ENCODE results near the gene IGSF1.
"Not testable (repeated sequence)": the region's sequence is repeated elsewhere in the genome, so short reads cannot be mapped to it uniquely, and the experiment has no call there.

The IGSF1 gene

DNA sequence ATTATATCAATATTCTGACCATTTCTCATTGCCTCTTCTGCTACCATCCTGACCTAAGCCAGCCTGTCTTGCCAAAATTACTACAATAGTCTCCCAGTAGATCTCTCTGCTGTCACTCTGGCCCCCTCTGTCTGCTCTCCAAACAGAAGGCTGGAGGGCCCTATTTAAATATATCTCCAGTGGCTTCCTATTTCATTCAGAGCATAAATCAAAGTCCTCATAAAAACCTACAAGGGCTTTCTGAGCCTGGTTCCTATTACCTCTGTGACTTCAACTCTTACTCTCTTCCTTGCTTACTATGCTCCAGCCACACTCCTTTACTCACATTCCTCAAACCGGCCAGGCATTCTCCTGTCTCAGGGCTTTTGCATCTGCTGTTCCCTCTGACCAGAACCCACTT lies 19.0 kb downstream of the IGSF1 start:
- DNase-seq (ENCODE audit: low read depth): no peak

DNA sequence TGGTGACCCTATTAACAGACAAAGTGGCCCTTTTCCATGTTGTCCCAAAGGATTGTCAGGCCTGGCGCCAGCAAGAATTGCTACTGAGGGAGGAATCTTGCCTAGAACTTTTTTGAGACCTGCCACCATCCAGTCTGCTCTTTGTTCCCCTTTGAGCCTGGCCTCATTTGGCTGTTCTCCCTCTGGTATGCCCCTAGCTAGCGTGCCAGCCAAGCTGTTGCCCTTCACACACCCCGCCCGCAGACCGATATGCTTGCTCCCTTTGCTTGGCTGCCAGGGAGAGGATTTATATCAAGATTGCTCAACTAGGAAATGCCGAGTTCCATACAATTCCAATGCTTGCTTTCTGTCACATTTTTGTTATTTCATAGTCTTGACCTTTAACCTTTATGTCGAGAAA lies 24.4 kb downstream of the IGSF1 start:
- DNase-seq (ENCODE audit: low read depth): no peak

DNA sequence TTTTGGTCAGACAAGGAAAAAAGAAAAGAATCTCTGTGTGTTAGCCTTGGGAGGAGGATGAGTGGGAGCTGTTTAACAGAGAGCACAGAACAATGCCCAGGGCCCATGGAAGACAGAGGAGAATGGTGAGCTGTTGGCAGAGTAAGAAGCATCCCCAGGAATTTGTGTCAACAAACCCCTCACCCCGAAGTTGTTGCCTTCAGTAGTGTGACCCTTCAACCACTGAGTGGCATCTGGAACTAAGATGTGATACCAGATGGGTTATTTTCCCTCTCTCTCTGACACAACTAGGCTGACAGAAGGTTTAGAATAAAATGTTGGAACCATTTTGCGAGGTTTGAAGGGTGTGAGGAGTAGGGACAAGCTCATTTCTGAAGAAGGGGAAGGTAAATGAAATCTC lies 25.1 kb downstream of the IGSF1 start:
- no peak for DNase-seq (ENCODE audit: low read depth)

DNA sequence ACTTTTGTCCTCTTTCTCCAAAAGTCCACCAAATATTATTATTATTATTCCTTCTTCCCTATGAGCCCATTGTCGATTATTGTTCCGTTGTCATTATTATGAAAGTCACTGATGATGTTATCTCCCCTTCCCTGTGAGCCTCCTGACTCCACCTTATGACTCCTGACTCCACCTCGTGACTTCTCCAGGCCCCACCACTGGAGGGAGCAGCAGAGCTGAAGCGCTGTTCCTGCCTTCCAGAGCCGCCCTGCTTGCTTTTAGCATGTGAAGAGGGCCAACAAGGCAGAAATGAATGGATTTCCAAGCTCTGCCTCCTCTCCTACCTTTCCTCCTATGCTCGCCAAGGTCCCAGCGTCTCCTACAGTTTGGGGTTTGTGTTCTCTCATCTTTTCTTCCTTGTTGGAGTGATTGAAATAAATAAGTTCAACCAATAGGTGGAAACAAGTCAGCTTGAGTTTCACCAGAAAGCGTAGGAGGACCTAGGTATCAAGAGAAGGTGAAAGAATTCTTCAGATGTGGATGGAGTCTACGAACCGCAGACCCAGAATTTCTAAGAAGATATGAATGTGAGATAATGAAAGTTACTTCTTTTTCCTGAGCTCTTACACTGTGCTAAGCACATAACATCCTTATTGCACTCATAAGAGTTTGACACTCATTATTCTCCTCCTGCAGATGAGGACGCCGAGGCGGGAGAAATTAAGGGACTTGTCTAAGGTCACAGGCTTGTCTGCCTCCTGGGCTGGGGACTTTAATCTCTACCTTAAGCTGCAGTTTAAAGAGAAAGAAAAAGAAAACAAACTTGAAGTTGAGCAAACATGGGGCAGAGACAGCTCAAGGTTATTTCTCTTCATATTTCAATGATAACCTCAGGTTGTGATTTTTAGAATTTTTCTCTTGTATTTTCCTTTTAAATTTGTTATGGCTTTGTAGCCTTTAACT lies 26.1 kb downstream of the IGSF1 start:
- DNase-seq (ENCODE audit: low read depth): no peak

DNA sequence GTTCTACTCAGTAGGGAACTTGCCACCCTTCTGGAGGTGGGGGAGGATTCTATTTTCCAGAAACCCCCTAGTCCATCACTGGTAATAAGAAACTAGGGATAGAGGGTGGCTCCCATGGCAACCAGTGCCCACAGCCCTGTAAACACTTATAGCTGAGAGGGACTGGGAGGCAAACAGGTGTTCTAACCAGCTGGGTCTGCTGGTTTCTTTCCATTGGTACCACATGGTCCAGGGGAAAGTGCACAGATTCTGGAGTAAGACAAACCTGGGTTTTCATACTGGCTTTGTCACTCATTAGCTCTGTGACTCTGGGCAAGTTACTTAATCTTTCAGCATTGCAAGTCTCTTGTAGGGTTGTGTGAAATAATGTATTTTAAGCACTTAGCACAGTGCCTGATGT lies 26.9 kb downstream of the IGSF1 start:
- no peak for DNase-seq (ENCODE audit: low read depth)

DNA sequence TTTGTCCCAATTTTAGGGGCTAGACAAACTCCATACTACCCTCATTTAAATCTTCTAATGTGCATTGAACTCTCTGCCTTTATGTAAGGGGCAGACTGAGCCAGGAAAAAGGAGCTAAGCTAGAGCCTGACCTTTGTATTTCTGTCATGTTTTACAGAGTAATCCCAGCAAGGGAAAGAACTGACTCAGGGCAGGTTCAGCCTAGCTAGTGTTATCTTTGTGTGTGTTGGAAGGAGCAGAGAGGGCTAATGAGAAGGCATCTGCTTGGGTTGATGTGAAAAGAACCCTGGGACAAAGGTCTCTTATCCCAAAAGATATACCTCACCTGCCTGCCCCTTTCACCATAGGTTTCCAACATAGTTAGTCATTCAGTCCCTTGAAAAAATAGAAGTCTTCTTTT lies 31.7 kb downstream of the IGSF1 start:
- no peak for DNase-seq (ENCODE audit: low read depth)

DNA sequence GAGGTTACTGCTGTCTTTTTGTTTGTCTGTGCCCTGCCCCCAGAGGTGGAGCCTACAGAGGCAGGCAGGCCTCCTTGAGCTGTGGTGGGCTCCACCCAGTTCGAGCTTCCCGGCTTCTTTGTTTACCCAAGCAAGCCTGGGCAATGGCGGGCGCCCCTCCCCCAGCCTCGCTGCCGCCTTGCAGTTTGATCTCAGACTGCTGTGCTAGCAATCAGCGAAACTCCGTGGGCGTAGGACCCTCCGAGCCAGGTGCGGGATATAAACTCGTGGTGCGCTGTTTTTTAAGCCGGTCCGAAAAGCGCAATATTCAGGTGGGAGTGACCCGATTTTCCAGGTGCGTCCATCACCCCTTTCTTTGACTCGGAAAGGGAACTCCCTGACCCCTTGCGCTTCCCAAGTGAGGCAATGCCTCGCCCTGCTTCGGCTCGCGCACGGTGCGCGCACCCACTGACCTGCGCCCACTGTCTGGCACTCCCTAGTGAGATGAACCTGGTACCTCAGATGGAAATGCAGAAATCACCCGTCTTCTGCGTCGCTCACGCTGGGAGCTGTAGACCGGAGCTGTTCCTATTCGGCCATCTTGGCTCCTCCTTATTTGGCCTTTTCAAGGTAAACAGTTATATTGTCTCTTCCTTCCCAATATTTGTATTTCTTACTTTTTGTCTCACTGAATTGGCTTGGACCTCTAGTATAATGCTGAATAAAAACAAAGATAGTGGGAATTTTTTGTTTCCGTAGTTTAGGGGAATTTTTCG lies 37.9 kb downstream of the IGSF1 start:
- not testable (repeated sequence) for DNase-seq (ENCODE audit: low read depth)

DNA sequence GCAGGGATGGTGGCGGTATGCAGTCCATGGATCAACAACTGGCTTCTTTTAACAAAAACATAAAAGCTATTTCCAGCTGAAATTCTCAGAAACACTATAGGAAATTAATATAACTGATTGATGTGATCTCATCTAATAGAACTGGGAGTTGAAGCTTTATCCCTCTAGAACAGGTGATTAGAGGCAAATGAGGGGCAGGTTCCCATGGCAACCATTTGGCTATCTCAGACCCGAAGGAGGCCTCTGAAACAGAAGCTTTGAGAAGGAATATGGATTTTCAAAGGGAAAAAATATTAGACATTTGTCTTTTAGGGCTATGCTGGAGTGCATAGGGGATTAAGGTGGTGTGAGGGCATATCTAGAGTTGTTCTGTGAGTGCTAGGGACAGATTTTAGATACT lies 50.0 kb downstream of the IGSF1 start:
- no peak for DNase-seq (ENCODE audit: low read depth)

DNA sequence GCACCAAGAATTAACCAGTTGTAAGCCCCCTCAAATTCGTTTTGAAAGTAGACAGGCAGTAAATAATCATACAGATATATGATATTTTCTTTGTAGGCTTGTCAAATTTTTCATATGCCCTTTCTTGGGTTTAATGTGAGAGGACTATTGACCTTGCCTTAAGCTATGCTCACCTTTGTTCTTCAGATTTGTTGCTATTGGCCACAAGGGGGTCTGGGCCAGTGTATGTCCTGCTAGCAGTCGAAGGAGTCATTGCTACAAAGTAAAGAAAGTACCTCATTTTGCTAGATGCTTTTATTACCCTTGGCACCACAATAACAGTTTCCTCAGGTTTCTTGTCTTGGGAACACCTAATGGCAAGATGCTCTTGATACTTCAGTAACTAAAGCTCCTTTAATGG lies 51.7 kb downstream of the IGSF1 start:
- DNase-seq (ENCODE audit: low read depth): no peak

DNA sequence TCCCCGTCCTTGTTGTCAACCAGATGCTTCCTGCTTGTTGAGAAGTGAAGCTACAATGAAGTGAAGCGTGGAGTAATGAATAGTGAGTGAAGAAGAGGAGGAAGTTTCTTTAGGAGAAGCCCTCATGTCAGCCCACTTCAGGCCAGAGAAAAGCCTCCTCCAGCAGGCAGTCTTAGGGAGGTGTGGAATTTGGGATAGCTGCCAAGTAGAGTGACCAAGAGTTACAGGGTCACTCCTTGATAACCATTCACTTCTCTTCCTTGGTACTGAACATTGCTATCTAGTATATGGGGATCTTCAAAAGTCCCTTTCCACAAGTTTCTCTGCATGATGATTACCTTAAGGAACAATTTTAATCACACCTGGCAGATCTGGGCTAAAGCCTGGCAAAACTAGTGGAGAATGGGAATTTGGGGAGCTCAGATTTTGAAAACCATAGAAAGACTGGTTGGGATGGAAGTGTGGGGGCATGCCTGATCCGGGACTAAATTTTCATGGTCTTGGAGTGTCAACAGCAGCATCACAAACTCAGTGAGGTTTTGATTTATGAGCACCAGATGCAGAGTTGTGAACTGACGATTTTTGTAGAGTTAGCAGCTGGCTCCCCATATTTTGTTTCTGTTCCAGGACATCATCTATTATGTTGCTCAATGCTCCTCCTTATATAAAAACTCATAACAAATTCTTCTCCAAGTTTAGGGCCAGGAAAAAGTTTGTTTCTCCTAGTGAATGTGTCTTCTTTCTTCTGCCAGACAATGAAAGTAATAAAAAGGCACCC lies 53.1 kb downstream of the IGSF1 start:
- no peak for DNase-seq (ENCODE audit: low read depth)

DNA sequence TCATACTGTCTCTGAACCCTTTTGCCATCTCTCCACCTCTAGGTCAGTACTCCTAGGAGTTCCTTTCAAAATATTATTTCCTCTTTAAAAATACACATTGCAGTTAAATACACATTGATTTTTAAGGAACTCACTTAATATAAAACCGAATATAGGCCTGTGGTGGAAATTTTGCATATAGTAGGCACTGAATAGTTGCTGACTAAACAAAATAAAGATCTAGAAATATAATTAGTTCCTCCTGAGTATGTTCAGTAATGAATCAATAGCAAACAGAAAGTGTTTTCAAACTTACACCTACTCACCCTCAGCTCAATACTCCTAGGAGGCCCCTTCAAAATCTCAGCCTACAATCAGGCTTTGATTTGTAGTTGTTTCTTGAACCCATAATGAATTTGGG lies 61.5 kb downstream of the IGSF1 start:
- DNase-seq (ENCODE audit: low read depth): no peak

DNA sequence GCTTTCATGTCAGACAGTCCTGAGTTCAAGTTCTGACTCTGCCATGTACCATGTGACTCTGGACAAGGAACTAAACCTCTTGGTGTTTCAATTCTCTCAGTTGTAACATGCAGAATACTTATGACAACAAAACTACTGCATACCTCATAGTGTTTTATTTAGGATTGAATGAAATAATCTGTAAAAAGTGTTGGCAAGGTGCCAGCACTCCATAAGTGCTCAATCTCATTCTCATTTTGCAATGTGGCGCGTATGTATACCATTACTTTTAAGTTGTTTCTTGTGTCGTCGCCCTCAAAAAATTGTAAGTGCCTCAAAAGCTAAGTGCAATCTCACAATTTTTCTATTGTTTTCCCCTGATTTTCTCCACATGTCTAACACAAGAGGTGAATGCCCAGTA lies 62.5 kb downstream of the IGSF1 start:
- no peak for DNase-seq (ENCODE audit: low read depth)

DNA sequence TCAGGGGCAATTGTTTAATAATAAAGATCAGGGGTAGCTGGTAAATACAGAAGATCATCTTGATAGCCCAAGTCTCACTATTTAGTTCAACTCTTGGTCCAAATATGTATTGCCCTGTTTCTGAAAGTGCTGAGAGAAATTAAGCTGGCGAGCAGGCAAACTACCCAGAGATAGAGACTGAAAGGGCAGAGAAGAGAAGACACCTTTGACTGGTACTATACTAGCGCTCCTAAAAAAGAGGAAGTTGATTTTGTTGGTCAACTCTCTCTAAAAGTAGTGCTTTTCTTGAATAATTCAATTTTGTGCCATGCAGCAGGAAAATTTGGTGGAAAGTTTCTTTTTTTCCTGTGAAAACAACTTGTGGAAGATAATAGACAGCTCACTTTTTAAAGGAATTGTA lies 64.0 kb downstream of the IGSF1 start:
- no peak for DNase-seq (ENCODE audit: low read depth)
